DLD1 (cell line): Measurements from ENCODE around the gene ORC3.
"Not testable (repeated sequence)": the region's sequence is repeated elsewhere in the genome, so short reads cannot be mapped to it uniquely, and the experiment has no call there.

Experiments used
- in situ Hi-C: cut with HindIII; loops from 2 replicates; pipeline ENCODE4 v1.10.0; 2017; ENCODE audit warnings: low sequenced_read_pairs

Gene ORC3

DNA sequence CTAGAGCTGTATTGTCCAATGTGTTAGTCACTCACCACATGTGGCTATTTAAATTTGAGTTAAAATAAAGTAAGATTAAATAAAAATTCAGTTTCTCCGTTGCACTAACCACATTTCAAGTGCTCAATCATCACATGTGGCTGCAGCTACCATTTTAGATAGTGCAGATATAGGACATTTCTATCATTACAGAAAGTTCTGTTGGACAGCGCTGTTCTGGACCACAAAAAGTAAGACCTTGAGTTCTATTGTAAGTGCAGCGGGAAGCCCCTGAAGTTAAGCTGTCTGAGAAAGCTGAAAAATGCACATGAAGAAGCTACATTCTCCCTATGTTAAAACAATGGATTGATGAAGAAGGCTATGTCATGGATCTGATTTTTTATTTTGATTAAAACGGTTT is 1.1 kb downstream of the ORC3 start:
- in situ Hi-C loops: no loop called here

DNA sequence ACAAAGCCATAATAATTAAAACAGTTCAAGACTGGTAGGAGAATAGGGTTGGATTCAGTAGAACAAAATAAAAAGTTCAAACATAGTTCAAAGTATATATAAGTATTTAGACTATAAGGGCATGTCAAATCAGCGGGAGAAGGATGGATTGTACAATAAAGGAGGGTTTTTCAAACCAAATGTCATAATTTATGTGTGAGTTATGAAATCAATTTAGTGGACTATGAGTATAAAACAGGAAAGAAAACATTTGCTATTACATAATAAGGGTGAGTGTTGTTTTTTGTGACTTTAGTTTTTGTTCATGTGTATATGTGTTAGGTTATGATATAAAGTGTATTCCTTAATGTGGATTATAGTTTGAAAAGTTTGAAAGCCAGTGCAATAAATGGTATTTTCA is 10.6 kb downstream of the ORC3 start:
- in situ Hi-C loops: no loop called here

DNA sequence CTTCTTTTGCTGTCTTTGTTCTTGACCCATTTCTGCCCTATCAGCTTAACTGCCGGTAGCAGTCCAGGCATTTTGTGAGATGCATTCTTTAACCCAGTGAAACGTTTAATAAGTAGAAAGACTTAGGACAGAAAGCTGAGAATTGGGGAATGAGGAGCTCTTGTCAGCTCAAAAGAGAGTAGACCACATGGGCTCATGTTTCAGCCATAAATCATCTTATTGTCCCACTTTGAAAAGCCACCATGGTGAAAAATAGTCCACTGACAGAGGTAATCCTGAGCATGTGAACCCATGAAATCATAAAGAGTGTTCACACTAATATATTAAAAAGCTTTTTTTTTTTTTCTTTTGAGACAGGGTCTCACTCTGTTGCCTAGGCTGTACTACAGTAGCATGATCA is 16.3 kb downstream of the ORC3 start:
- in situ Hi-C loops: no loop called here

DNA sequence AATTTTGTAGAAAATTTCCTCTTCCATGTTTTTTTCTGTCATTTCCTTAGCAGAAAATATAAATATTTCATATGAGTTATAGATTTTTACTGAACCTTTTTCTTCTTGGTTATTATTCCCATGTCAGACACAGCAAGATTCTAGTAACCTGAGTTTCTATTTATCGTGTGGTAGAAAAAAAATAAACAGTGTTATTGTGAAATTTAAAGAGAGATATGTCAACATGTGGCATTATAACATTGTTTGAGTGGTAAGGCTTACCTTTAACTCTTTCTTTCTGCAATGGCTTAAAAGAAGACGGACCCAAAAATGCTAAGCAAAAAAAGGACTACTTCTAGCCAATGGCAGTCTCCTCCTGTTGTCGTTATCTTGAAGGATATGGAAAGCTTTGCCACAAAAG is 18.9 kb downstream of the ORC3 start:
- in situ Hi-C loops: no loop called here

DNA sequence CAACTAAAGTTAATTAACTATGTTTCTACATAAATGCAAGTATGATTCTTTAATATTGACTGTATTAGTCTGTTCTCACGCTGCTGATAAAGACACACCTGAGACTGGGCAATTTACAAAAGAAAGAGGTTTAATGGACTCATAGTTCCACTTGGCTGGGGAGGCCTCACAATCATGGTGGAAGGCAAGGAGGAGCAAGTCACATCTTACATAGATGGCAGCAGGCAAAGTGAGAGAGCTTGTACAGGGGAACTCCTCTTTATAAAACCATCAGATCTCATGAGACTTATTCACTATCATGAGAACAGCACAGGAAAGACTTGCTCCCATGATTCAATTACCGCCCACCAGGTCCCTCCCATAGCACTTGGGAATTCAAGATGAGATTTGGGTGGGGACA is 23.1 kb downstream of the ORC3 start:
- in situ Hi-C loops: not testable (repeated sequence)

DNA sequence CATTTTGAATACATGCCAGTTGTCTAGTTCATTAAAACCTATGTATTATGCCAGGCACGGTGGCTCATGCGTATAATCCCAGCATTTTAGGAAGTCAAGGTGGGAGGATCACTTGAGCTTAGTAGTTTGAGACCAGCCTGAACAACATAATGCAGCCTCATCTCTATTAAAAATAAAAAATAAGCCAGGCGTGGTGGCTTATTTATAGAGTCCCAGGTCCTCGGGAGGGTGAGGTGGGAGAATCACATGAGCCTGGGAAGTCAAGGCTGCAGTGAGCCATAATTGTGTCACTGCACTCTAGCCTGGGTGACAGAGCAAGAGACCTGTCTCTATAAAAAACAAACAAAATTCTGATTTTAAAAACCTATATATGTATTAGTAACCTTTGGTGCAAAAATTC is 27.5 kb downstream of the ORC3 start:
- in situ Hi-C loops: no loop called here

DNA sequence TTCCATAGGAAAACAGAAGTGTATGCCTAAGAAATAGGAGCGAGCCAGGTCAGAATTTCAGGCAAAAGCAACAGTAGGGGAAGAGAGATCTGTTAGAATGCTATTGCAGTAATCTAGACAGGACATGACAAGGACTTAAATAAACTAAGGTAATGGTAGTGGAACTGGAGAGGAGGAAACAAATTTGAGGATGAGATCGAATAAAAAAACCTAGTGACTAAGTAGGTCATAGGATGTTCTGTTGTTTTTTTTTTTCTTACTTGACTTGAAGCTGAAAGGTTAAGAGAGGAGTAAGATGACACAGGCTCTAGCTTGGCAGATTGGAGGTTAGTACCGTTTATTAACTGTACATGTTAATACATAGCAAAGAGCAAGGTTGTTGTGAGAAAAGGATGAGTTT is 28.6 kb downstream of the ORC3 start:
- in situ Hi-C loops: no loop called here

DNA sequence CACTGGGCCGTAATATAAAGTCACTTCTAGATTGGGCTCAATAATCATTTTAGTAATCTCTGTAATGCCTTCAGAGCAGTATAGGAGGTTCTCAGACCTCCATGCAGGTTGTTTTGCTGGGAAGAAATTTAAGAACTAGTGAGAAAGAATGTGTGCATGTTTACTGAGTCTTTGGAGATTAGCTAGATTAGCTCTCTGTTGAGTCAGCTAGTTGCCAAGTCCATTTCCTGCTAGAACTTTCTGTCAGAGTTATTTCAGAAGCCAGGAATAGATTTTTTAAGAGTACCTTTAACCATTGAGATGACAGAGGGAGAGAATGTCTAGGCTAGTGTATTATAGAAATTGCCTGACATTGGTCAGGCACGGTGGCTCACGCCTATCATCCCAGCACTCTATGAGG is 33.3 kb downstream of the ORC3 start:
- in situ Hi-C loops: no loop called here

DNA sequence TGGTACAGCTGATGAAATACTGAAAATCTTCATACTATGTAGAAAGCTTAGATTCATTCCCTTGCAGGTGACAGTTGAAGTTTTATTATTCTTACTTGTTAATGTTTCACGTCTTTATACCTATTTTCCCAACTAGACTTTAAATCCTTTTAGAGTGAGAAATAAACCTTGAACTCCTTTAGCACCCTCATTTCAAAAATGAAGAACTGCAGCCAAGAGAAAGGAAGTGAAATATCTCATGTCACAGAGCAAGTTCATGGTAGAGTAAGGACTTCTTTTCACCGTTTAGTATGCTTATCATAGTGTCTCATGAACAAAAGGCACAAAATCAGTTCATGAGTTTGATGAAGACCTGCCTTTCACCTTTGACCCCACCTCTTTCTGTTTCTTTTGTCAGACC is 38.5 kb downstream of the ORC3 start:
- in situ Hi-C loops: no loop called here

DNA sequence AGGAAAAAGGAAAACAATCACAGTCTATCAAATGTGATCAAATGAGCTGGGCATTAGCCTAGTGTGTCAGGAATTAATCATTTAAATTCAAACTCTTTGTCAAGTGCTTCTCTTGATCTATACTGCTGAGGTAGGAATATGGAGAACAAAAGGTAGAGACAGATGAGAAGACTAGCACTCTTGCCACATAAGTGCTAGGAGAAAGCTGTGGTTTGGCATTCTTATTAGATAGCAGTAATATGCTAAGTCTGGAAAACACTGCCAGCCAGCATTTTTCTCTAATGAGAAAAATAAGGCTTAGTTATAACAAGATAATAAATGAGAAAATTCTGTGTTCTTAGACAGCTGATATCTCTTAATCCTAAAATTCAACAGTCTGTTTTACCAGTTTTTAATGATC is 38.9 kb downstream of the ORC3 start:
- in situ Hi-C loops: no loop called here

DNA sequence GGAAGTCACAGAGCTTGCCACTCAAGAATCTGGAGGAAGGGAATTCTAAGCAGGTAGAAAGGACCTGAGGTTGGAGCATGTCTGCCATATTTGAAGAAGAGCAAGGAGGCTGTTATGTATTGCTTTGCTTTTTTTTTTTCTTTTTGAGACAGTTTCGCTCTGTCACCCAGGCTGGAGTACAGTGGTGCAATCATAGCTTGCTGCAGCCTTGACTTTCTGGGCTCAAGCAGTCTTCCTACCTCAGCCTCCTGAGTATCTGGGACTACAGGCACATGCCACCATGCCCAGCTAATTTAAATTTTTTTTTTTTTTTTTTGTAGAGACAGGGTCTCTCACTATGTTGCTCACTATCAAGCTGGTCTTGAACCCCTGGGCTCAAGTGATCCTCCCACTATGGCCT is 40.8 kb downstream of the ORC3 start:
- in situ Hi-C loops: no loop called here

DNA sequence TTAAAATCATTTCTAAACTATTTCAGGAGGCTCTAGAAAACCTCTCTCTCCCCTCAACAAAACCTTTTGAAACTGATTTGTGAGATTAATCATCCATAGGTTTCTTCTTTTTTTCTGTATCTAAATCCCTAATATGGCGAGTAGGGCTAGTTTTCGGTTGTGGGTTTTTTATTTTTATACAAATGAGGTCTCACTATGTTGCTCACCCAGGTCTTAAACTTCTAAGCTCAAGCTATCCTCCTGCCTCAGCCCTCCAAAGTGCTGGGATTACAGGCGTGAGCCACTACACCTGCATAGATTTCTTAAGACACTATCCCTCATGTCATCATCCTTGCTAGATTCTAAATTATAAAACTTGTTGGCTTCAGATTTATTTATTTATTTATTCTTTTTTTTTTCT is 43.9 kb downstream of the ORC3 start:
- in situ Hi-C loops: no loop called here

DNA sequence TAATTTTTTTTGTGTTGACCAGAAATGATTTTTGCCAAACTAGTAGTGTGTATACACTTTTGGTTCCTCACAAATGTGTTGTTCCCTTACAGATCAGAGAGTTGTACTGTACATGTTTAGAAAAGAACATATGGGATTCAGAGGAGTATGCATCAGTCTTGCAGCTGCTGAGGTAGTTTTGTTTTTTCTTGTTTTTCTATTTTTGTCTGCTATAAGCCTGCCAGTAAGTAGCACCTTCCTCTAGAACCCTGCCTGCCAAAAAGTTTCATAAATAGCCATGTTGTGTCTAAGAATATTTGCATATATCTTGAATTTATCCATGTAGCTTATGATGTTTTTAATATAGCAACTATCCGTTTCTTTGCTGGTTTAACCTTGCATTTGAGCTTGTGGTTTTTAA is 46.4 kb downstream of the ORC3 start:
- in situ Hi-C loops: no loop called here

DNA sequence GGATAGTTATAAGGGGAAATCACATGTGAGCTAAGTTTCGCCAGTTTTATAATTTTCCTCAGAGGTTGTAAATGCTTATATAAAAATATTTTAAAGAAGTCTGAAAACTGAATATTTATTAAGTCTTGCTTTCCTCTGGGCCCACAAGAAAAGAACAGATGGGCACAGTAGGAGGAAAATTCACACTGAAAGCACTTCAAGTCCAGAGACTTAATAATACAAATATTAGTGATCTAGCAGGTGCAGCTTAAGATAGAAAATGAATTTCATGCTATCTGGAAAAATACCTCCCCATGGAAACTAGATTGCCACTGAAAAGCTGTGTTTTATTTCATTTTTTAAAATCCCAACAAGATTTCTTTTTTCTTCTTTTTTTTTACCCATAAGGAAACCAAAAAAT is 47.2 kb downstream of the ORC3 start:
- in situ Hi-C loops: no loop called here

DNA sequence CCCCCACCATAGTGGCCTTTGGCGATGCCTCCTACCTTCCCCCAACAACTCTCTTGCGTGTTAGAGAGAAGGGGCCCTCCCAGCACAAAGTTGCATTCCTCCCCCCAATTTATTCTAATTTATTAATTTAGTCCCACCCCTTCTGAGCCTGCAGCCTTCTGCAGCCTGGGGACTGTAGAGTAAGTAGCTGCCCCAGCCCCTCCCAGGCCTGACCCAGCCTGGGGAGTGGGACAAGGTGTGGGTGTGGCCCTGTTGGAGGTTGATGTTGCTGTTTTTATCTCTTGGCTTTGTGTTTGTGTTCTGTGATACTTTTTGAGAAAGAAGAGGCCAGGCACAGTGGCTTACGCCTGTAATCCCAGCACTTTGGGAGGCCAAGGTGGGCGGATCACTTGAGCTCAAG is 49.4 kb downstream of the ORC3 start:
- in situ Hi-C loops: no loop called here

DNA sequence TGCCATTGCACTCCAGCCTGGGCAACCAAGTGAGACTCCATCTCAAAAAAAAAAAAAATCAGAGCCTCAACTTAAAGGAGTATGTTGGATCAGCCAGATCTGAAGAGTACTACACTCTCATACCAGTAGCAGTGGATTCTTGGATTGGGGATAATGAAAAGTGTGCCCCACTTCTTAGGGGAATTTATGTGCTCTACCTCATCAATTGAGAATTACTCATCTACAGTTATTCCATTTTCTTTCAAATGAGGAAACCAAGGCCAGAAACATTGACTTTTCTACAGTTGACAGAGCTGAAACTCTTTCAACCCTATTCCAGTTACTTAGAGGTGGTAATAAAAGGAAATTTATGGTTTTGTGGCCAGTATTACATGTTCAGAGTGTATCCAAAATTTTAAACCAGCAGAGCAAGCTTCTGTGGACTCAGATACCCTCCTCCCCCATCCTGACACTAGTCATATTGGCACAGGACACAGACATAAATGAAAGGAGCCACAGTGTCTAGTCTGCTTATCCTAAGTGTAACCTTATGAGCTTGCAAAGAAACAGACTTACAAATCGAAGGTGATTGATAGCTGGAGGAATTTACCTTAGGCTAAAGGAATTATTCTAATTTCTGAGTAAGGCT is 51.2 kb downstream of the ORC3 start:
- in situ Hi-C loops: no loop called here

DNA sequence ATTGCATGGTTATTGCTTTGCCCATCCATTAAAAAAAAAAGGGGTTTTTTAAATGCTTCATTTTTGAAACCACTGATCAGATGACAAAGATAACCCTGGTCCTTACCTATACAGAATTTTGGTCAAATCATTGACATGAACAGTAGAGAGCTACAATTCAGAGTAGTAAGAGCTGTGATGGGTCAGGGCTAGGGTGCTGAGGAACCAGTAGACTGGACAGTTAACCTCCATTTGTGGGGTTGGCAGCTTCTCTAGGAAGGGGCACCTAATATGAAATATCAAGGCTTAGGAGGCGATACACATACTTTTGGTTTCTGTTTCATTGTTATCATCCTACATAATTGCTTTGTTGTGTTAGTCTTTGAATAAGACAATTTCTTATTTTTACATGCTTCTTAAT is 55.1 kb downstream of the ORC3 start:
- in situ Hi-C loops: no loop called here

DNA sequence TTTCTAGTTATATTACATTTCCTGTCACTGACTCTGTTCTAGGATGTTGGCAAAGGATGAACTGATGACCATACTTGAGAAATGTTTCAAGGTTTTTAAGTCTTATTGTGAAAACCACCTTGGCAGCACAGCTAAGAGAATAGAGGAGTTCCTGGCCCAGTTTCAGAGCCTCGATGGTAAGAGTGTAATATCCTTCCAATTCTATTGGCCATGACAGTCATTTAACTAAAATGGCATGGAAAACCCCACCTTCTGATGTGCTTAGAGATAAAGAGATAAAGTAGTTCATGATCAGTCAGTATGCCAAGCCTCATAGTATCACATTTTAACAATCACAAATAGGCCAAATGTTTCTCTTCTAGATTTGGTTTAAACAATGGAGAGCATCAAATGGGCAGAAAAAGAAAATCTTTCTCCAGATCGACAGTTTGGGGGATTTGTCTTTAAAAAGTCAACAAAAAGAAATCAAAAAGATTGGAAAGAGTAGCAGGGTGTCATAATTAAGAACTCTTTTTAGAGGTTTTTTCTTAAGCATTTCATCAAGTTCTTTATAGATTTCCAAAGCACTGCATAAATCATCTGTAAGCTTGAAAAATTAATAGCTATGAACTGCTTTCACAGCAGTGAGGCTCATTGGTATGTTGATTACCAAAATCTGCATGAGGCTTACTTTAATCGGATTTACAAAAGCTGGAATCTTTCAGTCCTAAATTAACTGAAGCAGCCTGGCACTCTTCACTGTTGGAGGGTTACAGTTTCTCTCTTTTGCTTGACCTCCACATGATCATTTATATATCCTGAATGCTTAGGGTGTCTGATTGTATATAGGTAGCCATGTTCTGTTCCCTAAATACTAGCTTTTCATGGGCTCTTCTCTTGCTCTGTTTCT is 63.4 kb downstream of the ORC3 start:
- in situ Hi-C loops: no loop called here

DNA sequence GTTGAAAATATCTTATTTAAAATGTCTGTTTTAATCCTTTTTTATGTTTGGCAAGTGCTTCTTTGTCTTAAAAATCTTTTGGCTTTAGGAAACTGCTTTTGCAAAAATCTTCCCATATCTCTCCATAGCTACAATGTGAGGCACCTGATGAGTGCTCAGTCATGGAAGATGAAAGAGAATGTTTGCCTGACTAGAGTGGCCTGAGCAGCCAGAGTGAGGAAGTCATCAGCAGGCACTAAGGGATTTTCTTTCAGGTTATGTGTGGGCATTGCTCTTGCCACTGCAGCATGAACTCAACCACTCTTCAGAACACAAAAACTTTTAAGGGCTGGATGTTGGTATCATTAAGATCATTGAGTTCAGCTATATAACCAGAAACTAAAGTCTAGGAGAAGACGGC is 64.2 kb downstream of the ORC3 start:
- in situ Hi-C loops: no loop called here

DNA sequence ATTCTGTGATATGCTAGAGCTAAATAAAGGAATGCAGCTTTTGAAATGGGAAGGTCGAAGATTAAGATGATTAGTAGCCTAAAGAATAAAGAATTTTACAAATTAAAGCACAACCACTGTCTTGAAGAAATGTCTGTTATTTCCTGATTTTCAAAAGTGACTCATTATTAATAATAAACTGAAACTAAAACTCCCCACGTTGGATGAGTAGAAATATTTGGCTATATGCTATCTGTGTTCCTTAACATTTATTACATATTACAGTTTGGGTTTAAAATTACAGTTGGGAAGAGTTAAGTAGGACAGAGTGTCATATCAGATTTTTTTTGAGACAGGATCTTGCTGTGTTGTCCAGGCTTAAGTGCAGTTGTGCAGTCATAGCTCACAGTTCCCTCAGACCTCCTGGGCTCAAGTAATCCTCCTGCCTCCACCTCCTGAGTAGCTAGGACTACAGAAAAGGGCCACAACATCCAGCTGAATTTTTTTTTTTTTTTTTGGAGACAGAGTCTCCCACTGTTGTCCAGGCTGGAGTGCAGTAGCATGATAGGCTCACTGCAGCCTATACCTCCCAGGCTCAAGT is 65.0 kb downstream of the ORC3 start:
- in situ Hi-C loops: no loop called here

DNA sequence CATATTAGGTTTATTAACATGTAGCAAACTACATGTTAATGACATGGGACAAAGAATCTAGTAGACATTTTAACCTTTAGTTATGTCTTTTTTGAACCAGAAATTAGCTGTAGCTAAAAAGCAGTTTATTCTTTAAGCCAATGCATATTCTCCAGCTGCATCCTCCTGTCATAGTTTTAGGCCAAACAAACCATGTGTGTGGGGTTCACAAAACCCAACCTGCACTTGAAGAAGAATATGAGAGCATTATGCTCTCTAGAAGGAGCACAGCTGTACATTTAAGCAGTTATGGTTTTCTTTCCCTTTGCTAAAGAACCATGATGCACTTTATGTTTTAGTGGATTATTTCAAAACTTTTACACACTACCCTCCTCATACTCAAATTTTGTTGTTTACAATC is 65.9 kb downstream of the ORC3 start:
- in situ Hi-C loops: no loop called here

DNA sequence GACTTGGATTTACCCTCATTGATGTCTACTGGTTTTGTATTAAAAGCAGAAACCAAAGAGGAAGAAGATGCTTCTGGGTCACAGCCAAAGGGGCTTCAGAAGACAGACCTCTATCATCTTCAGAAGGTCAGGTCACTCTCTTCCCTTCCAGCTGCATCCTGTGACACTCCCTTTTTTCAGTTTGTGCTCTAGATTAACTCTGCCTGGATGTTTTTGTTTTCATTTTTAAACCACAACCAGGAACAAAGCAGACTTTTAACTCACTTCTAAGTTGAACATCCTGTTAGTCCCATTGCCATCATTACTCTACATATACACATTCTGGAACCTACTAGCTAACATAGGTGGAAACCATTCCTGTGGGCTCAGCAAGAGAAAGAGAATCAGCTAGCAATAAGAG is 66.9 kb downstream of the ORC3 start:
- in situ Hi-C loops: no loop called here
